G401.6 (cell line): ENCODE data around the gene ZFAND6.
A peak's percentile ranks its signal among the peaks of the same experiment; 100 is the strongest.
"Not testable (repeated sequence)": the region's sequence is repeated elsewhere in the genome, so short reads cannot be mapped to it uniquely, and the experiment has no call there.

Source experiments
- FAIRE-seq: peaks from 2 replicates; lab custom pipeline; 2012; peaks lifted over from hg19 to GRCh38; lab: Jason Lieb, UNC

The ZFAND6 gene

DNA sequence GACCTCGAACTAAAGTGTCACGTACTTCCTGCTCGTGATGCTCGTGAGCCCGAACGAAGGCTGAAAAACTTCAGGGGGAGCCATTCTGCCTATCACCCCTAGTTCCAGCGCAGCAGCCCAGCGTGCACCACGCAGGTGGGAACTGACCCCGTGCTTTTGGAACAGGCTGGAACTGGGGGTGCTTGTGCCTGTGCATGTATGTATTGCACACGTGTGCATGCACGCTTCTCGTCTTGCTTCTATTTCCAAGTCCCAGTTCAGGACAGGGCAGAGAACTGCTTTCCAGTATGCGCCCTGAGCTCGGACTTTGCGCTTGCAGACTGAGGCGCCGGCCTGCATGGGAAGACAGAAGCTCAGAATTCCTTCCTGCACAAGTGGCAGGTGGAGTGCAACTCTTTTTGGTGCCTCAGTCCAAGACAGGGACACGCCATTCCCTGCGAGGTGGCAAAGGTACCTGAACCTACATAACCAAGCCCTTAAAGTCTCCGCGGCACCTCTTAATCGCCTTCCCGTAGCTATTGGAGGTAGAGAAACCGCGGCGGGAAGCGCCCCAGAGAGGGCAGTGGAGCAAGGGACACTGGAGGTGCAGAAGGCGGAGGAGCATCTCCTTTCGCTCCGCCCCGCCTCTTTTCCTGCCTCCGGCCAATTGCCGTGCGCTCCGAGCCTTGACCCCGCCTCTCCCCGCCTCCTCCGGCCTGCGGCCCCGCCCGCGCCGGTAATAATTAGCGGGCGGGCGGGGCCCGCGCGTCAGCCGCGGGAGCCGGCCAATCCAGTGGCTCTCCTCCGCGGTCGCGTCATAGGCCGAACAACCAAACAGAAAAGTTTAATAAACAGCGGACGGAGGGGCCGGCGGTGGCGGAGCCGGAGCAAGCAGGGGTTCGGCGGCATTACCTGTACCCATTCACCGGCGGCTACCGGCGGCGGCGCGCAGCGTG is at the start of gene ZFAND6:
Gene ZFAND6, plus strand, starts transcription at position 826 of the 935 bp plus-strand sequence. CDS start 60,669 bp downstream, outside the sequence.
- FAIRE-seq = peak; percentile 93

- FAIRE-seq = no peak
Observed at GRCh38 chr15:80010131-80010673, 49.3 kb upstream of the ZFAND6 start.

DNA sequence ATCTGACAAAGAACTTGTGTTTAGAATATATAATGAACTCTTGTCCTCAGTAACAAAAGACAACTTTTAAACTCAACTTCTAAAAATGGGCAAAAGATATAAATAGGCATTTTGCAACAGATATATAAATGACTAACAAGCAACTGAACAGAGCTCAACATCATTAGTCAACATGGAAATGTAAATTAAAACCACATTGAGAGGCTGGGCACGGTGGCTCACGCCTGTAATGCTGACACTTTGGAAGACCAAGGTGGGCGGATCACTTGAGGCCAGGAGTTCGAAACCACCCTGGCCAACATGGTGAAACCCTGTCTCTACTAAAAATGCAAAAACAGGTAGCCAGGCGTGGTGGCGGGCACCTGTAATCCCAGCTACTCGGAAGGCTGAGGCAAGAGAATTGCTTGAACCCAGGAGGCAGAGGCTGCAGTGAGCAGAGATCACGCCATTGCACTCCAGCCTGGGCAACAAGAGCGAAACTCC is 48.4 kb upstream of the ZFAND6 start:
- FAIRE-seq = not testable (repeated sequence)

GRCh38 chr15:80011596-80011995 is 47.9 kb upstream of the ZFAND6 start:
- no peak for FAIRE-seq

DNA sequence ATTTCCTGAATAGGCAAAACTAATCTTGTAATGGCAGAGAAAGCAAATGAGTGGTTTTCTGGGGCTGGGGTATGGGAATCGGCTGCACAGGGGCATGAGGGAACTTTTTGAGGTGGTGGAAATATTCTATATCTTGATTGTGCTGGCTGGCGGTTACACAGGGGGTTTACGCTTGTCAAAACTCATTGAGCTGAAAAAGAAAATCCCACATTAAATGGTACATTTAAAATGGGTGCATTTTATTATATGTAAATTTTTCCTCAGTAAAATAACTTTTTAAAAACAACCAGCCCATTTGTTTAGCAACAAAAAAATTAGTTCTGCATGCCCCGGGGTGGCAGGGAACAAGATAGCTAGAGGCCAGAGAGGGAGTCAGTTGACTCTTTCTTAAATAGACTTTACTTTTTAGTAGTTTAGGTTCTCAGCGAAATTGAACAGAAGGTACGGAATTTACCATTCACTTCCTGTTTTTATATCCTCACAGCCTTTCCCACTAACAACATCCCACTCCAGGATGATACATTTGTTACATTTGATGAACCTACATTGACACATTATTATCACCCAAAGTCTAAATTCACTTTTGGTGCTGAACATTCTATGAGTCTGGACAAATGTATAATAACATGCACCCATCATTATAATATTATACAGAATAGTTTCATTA is 47.3 kb upstream of the ZFAND6 start:
- no peak for FAIRE-seq

- FAIRE-seq = not testable (repeated sequence)
Observed at GRCh38 chr15:80014186-80014585, 45.3 kb upstream of the ZFAND6 start.

GRCh38 chr15:80015156-80015555 is 44.3 kb upstream of the ZFAND6 start:
- FAIRE-seq = no peak

DNA sequence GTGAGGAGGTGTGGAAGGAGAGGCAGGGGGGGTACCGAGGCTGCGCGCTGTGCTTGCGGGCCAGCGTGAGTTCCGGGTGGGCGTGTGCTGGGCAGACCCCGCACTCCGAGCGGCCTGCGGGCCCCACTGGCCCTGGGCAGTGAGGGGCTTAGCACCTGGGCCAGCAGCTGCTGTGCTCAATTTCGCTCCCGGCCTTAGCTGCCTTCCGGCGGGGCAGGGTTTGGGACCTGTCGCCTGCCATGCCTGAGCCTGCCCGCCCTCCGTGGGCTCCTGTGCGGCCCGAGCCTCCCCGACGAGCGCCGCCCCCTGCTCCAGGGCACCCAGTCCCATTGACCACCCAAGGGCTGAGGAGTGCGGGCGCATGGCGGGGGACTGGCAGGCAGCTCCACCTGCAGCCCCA is 43.0 kb upstream of the ZFAND6 start:
- not testable (repeated sequence) for FAIRE-seq

DNA sequence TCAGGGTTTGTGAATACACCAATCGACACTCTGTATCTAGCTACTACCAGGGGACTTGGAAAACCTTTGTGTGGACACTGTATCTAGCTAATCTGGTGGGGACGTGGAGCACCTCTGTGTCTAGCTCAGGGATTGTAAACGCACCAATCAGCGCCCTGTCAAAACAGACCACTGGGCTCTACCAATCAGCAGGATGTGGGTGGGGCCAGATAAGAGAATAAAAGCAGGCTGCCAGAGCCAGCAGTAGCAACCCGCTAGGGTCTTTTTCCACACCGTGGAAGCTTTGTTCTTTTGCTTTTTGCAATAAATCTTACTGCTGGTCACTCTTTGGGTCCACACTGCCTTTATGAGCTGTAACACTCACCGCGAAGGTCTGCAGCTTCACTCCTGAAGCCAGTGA is 42.3 kb upstream of the ZFAND6 start:
- FAIRE-seq = not testable (repeated sequence)

- no peak for FAIRE-seq
Observed at GRCh38 chr15:80019168-80019745, 40.2 kb upstream of the ZFAND6 start.

- not testable (repeated sequence) for FAIRE-seq
Observed at GRCh38 chr15:80020149-80020548, 39.3 kb upstream of the ZFAND6 start.

GRCh38 chr15:80020731-80021130 is 38.7 kb upstream of the ZFAND6 start:
- FAIRE-seq = no peak

GRCh38 chr15:80026310-80026709 is 33.2 kb upstream of the ZFAND6 start:
- FAIRE-seq = no peak

- FAIRE-seq = no peak
Observed at GRCh38 chr15:80026754-80027153, 32.7 kb upstream of the ZFAND6 start.

- FAIRE-seq = no peak
Observed at GRCh38 chr15:80028937-80029336, 30.5 kb upstream of the ZFAND6 start.

- no peak for FAIRE-seq
Observed at GRCh38 chr15:80031841-80032240, 27.6 kb upstream of the ZFAND6 start.

DNA sequence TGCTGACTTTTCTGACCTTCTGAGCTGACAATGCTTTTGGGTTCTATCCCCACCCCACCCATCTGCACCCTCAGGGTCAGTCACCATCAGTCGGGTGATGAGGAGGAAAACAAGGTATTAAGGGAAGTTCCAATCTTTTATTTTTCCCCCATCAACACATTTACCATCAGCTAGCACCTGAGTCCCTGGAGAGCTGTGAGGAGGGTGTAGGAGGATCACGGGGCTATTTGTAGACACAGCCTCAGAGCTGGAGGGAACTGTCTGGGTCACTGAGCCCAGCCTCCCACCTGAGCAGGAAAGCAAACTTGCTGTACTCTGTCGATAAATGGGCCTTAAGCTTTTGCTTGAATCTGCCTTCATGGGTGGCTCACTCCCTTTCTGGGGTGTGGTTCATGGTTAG is 24.8 kb upstream of the ZFAND6 start:
- FAIRE-seq = no peak

GRCh38 chr15:80036071-80036470 is 23.4 kb upstream of the ZFAND6 start:
- FAIRE-seq = no peak

GRCh38 chr15:80041494-80042253 is 17.8 kb upstream of the ZFAND6 start:
- no peak for FAIRE-seq

DNA sequence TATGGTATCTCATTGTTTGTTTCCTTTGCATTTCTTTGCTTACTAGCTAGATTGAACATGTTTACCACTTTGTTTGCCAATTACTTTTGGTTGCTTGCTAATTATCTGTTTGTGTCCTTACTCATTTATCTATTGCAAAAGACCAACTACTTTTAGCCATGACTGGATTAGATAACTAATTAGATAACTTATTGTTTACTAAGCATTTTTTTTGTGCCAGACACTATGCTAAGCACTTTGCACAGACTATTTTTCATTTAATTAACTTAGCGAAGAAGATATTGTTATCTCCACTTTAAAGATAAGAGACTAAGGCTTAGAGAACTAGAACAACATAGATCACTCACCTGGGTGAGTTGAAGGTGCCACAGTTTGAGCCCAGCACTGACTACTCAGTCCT is 16.9 kb upstream of the ZFAND6 start:
- FAIRE-seq = no peak

DNA sequence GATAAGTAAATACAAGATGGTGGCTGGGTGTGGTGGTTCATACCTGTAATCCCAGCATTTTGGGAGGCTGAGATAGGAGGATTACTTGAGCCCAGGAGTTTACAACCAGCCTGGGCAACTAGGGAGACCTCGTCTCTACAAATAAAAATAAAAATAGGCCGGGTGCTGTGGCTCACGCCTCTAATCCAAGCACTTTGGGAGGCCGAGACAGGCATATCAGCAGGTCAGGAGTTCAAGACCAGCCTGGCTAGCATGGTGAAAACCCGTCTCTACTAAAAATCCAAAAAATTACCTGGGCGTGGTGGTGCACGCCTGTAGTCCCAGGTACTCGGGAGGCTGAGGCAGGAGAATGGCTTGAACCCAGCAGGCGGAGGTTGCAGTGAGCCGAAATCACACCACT is 14.3 kb upstream of the ZFAND6 start:
- not testable (repeated sequence) for FAIRE-seq

GRCh38 chr15:80049046-80049445 is 10.4 kb upstream of the ZFAND6 start:
- no peak for FAIRE-seq
